ENCODE measurements around the gene MS4A4E.
"Not testable (repeated sequence)": the region's sequence is repeated elsewhere in the genome, so short reads cannot be mapped to it uniquely, and the experiment has no call there.

MS4A4E gene

DNA sequence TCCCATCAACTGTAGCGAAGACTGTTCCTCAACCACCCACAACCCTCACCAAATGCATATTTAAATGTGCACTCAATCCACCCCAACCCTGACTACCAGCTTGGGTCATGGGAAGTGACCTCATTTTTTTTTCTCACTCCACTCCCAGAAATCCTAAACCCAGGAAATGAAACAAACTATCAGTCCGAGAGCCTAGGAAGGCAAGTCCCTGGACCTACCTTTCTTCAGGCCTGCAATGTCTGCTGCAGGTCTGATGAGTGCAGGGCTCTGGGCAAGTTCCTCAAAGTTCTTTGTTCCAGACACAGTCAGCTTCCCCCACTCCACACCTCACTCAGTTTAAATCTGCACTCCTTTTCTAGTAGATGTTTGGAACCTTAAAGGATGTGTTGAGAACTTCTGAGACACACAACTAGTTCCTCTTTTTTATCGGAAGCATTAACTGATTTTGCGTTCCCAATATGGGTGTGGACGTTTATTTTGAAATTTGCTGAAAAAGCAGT lies at the start of gene MS4A4E:
Gene MS4A4E (minus strand): TSS at position 398 of the 500 bp plus-strand sequence. CDS start 13,082 bp downstream, outside the sequence.
- no peak for DNase-seq

DNA sequence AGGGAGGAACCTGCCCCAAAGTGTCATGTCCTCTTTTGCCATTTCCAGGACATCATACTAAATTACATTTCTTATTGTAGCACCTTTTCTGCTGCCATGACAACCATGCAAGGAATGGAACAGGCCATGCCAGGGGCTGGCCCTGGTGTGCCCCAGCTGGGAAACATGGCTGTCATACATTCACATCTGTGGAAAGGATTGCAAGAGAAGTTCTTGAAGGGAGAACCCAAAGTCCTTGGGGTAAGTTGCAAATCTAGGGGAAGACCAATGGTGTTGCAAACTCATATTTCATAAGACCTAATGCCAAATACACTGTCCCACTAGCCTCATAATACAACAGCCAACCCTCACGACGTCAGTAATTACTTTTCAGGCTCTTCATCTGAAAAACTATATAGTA lies 49.2 kb upstream of the MS4A4E start:
- DNase-seq = no peak

DNA sequence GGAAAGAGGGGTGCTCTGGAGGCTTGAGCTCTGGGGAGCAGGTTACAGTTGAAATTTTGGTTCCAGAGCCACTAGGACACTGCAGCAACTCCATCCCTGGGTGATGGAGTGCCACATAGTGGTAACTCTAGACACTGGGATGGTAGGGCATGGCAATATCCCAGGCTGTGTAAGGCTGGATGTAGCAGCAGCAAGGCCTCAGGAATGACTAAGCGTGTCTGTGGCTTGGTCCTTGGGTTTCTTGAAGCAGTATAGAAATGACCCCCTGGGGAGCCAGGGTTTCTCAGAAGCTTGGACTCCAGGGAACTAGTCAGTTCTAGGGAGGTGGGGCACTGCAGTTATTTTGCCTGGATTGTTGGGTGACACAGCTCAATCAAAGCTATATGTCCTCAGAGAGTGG lies 45.6 kb upstream of the MS4A4E start:
- no peak for DNase-seq

DNA sequence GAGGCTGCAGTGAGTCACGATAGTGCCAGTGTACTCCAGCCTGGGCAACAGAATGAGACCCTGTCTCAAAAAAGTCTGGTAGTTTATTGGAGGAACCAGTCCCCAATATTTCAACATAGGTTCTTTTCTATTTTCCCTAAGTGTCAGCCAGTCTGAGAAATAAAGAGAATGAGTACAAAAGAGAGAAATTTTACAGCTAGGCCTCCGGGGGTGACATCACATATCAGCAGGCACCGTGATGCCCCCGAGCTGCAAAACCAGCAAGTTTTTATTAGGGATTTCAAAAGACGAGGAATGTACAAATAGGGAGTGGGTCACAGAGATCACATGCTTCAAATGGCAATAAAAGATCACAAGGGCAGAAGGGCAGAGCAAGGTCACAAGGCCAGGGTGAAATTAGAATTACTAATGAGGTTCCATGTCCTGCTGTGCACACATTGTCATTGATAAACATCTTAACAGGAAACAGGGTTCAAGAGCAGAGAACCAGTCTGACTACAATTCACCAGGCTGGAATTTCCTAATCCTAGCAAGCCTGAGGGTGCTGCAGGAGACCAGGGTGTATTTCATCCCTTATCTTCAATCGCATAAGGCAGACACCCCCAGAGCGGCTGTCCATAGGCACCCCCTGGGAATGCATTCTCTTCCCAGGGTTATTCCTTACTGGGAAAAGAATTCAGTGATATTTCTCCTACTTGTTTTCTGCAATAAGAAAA lies 42.6 kb upstream of the MS4A4E start:
- not testable (repeated sequence) for DNase-seq

DNA sequence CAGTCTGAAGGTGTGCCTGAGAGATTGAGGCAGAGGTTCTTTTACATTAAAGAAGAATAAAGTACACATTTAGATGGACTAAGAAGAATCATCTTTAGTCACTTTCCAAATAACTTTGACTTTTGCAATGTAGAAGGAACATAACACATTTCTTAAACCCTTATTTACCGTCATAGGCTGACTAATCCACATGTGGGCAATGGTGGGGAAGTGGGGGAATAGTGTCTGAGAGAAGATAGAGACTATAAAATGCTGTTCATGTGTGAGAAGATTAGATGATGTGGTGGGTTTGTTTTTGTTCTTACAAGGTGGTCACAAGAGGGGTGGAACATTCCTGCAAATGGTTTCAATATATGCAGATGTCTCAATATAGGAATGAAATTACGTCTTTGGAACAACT lies 39.3 kb upstream of the MS4A4E start:
- no peak for DNase-seq

DNA sequence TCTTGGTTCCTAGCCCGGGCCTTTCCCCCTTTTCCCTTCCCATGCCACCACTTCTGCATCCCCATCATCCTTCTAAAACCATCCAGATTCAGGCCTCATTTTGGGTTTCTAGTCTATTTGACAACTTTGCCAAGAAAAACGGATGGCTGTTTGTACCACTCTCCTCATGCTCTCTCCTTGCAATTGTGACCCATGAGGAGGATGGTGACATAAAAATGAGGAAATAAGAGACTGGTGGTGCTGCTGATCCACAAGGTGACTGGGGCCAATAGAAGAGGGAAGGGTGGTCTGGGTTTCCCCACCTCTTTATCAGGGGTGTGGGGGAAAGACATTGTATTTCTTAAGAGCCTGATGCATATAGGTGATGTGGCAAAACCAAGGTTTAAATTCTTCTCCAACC lies 38.5 kb upstream of the MS4A4E start:
- DNase-seq = no peak

DNA sequence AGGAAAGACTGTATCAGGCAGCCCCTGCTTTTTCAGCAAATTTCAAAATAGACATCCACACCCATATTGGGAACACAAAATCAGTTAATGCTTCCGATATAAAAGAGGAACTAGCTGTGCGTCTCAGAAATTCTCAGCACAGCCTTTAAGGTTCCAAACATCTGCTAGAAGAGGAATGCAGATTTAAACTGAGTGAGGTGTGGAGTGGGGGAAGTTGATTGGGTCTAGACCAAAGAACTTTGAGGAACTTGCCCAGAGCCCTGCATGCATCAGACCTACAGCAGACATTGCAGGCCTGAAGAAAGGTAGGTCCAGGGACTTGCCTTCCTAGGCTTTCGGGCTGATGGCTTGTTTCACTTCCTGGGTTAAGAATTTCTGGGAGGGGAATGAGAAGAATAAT lies 37.5 kb upstream of the MS4A4E start, which contains the start of gene MS4A4A:
Gene MS4A4A (plus strand): TSS at position 255 of the 400 bp plus-strand sequence. CDS start 10 bp downstream, at position 265.
- DNase-seq = no peak

DNA sequence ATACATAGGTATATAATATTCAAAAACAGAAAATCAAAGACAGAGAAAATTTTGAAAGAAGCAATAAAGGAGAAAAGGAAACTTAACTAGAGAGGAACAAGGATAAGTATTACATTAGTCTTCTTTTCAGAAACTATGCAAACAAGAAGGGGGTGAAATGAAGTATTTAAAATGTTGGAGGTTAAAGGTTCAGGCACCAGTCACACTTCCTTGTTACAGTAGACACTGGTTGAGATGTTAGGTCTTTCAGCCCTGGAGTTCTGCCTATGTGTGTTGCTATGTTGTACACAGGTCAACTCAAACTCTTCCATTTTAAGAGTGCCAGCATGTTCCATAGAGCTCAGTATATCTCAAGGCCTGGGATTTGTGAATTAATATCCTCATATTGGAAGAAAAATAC lies 31.5 kb upstream of the MS4A4E start:
- no peak for DNase-seq

DNA sequence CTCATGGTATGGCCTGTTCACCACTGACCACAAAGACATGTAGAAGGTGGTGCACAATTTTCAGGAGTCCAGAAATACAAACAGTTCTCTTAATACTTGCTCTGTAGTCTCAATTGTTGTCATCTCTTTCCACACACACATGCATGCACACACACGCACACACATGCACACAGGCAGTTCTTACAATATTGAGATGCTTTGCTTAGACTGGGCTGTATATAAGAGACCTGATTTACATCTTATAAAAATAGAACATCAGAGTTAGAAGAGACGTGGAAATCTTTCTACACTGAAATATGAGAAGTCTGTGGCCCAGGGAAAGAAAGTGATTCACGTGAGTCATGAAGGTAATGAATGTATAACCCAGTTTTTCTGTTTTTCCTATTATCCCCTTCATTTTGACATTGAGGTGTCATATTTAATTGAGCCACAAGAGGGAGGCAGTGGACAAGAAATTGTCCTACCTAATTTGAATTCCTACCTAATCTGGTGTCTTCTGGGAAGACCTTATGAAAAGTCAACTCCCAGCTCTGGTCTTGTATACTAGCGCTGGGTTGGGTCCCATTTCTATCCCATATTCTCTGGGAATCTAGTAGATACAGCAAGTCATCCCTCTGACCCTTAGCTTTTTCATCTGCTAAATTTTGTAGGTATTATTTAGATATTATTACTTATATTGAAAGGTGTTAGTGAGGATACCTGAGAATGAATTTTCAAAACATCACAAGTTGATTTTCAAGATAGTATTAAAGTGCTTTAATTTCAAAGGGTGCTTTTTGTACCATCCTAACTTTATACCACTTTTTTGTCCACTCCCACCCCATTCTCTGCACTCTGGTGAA lies 22.7 kb upstream of the MS4A4E start:
- peak; percentile 81 for DNase-seq

DNA sequence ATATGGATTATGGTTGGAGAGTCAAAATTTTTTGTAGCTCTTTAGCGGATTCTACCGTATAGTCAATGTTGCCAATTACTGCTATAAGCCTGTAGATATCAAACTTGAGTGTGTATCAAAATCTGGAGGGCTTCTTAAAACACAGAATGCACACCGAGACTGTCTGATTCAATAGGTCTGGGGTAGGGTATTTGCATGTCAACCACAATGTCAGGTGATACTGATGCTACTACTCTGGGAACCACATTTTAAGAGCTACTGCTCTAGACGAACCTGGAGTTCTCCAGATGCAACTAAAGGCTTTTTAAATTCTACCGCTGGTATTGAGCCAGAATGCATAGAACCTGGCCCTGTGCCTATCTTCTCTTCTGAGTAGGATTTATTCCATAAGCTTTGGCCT lies 21.7 kb upstream of the MS4A4E start:
- no peak for DNase-seq

DNA sequence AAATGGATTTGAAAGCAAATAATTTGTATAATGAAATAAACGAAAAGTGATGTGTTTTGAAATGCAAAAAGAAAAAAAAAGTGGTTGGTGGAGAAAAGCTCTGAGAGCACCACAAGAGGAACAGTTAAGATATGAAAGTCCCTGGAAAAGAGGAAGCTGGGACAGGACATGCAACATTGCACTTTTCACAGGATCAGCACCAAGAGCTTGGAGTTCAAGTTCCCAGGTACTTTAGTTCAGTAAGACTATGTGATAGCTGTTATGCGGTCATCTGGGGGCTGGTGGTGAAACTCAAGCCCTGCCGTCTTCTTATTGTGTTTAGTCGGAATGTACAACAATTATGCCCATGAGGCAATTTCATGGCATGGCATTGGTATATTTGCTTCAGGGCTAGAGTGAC lies 20.5 kb upstream of the MS4A4E start:
- DNase-seq = no peak

DNA sequence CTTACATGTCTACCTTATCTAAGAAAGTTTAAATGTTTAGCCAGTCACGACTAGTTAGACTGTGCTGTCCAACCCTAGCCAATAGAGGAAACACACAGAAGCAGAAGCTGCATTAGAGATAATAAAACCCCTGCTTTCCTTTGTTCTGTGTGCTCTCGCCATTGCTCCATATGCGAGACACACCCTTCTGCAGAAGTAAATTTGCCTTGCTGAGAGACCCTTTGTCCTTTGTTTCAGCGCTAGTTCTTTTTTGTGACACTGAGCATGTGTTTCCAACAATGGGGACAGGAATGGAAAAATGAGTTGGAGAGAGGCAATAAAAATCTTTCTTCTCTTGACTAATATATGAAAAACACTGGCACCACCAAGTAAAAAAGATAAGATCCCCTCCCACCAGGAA lies 18.1 kb upstream of the MS4A4E start:
- no peak for DNase-seq

DNA sequence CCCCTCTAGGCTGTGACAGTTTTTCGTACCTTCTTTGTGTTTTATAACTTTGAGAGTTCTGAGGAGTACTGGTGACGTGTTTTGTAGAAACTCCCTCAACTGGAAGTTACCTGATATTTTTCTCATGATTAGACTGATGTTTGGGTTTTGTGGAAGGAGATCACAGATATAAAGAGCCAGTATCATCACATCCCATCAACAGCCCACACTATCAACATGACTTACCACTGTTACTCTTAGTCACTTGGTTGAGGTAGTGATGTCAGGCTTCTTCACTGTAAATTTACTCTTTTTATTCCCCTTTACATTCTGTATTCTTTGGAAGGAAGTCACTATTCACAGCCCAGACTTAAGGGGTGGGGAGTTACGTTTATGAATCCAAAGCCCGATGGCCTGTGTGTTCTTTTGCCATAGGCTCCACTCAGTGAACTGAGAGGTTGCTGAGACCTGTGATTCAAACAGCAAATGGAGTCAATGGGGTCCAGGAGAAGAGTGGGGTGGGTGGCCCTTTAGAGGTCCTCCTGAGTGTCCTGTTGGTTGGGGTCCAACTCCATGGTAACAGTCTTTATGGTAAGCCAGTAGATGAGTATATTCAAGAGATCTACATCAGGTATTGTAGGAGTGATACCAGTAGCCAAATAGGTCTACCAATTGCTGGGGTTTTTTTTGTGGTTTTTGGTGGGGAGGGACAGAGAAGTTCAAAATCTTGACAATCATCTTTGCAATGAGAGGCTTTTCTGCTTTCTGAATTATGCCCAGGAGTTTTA lies 15.2 kb upstream of the MS4A4E start:
- no peak for DNase-seq

DNA sequence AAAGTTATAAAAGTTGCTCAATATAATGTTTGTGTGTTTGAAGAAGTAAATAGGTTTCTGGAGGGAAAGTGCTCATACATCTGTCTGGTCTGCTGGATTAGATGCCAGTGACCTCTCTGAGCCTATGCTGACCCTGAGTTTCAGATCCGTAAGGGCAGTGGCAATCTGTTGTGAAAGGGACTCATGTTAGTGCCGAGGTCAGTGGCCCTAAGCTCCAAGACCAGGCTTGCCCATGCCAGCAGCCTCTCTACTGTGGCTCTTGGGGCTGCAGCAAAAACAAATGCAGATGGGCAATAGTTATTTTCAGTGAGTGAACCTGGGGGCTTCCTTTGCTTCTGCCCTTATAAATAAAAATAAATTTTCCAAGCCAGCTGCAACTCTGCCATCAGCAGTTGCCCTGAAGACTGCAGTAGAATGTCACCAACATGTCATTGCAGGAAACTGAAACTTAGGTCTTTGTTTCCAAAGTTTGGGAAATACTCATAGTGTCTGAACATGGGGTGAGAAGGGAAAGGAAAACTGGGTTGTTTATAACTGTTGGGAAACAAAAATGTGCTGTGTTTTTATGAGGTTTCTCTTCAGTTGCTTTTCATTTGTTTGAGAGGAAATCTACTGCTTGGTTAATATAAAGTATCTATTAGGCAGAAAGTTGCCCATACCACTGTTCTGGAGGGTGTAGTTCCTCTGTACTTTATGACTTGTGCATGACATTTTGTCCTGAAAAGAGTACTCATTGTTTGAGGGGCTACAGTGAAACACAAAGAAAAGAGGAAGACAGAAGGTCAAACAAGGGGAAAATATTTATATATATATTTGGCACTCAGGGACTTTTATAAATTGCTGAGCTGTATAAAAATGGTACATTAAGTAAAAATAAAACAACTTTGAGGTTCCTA lies 9.5 kb upstream of the MS4A4E start:
- no peak for DNase-seq

DNA sequence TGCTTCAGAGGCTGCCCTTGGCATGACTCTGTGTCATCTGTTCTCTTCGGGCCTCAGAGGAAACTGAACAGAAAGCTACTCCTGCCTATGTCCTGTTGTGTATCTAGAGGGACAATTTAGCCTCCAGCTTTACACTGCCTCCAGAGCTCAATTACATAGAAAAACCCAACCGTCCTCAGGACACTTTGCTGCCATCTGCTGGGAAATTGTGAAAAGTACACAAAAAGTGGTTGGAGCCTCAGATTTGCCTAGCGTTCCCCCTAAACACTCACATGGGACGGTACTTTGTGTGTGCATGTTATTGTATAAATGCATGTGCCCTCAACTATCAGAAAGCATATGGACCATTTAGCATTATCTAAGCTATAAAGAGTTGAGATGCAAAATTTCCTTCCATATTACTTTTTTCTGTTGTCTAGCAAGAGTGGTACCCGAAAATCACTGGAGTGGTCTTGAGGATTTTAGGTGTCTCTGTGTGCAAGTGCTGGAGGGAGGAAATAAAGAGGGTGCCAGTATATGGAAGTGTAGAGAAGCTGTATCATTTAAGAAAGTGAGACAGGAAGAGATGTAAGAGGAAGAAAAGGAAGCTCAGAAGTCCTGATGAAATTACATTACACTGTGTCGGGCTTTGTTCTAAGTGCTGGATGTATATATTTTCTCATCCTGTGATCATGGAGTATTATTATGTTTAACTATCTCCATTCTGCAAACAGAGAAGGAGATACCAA lies 8.7 kb upstream of the MS4A4E start:
- DNase-seq = peak; percentile 4

DNA sequence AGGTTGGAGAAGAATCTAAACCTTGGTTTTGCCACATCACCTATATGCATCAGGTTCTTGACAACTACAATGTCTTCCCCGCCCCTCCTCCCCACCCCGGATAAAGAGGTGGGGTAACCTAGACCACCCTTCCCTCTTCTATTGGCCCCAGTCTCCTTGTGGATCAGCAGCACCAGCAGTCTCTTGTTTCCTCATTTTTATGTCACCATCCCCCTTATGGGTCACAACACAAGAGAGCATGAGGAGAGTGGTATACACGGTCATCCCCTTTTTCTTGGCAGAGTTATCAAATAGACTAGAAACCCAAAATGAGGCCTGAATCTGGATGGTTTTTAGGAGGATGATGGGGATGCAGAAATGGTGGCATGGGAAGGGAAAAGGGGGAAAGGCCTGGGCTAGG lies 1.2 kb downstream of the MS4A4E start:
- no peak for DNase-seq

DNA sequence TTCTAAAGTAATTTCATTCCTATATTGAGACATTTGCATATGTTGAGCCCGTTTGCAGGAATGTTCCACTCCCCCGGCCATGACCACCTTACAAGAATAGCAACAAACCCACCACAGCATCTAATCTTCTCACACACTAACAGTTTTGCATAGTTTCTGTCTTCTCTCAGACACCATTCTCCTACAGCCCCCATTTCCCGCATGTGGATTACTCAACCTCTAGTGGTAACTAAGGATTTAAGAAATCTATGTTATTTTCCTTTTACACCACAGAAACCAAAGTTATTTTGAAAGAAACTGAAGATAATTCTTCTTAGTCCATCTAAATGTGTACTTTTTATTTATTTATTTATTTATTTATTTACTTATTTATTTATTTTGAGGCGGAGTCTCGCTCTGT lies 2.3 kb downstream of the MS4A4E start:
- no peak for DNase-seq

DNA sequence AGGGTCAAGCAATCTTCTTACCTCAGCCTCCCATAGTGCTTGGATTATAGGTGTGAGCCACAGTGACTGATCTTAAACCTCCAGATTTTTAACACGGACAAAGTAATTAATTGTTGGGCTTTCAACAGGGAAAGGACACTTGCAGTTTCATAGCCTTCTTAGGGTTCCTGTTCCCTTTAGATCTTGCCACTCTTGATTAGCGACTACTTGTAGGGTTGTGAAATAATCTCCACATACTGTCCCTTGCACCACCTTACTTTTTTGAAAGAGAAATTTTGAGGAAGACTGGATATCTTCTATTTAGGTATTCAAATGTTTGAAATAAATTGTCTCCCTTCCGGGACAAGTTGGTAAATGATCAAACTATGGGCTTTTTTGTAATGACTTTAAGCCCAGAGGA lies 7.6 kb downstream of the MS4A4E start:
- DNase-seq = no peak

DNA sequence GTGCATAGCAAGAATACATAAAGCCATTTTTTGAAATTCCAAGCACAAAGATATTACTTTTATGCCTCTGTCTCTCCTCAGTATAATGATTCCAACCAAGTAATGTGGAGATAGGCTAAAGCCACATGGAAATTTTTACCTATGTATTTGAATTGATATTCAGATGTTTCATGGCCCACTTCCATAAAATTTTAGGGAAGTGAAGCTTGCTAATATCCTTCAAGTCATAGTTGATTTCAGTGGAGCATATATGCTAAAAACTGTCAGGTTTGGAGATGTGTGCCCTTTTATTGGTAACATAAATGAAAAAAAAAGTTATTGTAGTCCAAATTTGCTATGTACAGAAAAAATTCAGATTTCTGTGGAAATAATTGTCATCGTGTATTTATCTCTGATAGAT lies 12.3 kb downstream of the MS4A4E start:
- no peak for DNase-seq

DNA sequence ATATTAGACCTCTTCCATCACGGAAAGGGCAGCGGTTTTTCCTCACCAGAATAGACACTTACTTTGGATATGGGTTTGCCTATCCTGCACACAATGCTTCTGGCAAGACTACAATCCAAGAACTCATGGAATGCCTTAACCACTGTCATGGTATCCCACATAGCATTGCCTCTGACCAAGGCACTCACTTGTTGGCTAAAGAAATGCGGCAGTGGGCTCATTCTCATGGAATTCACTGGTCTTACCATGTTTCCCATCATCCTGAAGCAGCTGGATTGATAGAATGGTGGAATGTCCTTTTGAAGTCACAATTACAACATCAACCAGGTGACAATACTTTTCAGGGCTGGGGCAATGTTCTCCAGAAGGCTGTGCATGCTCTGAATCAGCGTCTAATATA lies 20.8 kb downstream of the MS4A4E start:
- no peak for DNase-seq

DNA sequence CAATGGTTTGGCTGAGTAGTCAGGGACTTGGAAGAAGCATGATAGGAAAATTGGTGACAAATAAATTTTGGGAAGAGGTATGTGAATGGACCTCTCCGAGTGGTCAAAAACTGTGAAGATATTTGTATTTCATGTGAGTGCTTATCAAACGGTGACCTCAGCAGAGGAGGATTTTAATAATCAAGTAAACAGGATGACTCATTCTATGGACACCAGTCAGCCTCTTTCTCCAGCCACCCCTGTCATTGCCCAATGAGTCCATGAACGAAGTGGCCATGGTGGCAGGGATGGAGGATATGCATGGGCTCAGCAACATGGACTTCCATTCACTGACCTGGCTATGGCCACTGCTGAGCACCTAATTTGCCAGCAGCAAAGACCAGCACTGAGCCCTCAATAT lies 21.2 kb downstream of the MS4A4E start:
- no peak for DNase-seq

DNA sequence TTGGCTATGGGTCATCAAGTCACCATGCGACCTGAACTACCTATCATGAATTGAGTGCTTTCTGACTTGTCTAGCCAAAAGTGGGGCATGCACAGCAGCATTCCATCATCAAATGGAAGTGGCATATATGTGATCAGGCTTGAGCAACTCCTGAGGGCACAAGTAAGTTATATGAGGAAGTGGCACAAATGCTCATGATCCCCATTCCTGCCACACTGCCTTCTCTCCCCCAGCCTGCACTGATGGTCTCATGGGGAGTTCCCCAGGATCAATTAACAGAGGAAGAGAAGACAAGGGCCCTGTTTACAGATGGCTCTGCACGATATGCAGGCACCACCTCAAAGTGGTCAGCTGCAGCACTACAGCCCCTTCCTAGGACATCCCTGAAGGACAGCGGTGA lies 21.8 kb downstream of the MS4A4E start:
- no peak for DNase-seq
